GM12878 (cell line): ENCODE results near the gene RBM10. TPM values are rescaled to one million over a fixed set of nuclear protein-coding genes. Genes with fewer than 3 reads are reported as not detected.

ENCODE experiments used
- ATAC-seq: fragments of 200-7000 bp; cut with Tn5 transposase; 3 replicates; pipeline ENCODE4 v1.9.1; 2020; ENCODE audit warnings: mild to moderate bottlenecking, moderate library complexity
- BruUV-seq: library from RNA; stranded (reverse); fragments of 400-500 nt; replicated peaks from 2 replicates; lab custom pipeline; 2021; lab: Mats Ljungman, UMichigan
- CTCF ChIA-PET: fragments of 300-600 bp; sonication (Branson Sonifier 250); formaldehyde crosslinking; extraction: SDS; loops from one replicate; lab custom pipeline; 2021; ENCODE audit warnings: inconsistent platforms; lab: Yijun Ruan, JAX
- POLR2A ChIA-PET: fragments of 350-600 bp; formaldehyde crosslinking; extraction: SDS; loops from one replicate; lab custom pipeline; 2021; ENCODE audit warnings: inconsistent platforms; lab: Charles Lee
- RAD21 ChIA-PET: fragments of 300-600 bp; sonication (Branson Sonifier 250); formaldehyde crosslinking; loops from one replicate; lab custom pipeline; 2023; ENCODE audit warnings: antibody characterized with exemption; ENCODE audit not compliant: unreplicated experiment; lab: Charles Lee
- SMC1A ChIA-PET: fragments of 300-600 bp; sonication (Branson Sonifier 250); formaldehyde crosslinking; loops from one replicate; lab custom pipeline; 2023; ENCODE audit not compliant: unreplicated experiment, uncharacterized antibody; lab: Charles Lee
- DNase-seq: peaks from one replicate; pipeline ENCODE4 v3.0.0-alpha.2; 2011; ENCODE audit warnings: low read depth, low spot score
- FAIRE-seq: peaks from 3 replicates; lab custom pipeline; 2011; peaks lifted over from hg19 to GRCh38; lab: Jason Lieb, UNC
- H2AFZ ChIP-seq: 2 replicates; pipeline ENCODE4 v1.6.0; 2011; ENCODE audit warnings: low read depth, low read length, control low read depth; ENCODE audit not compliant: control insufficient read depth
- H3K27ac ChIP-seq: 2 replicates; pipeline ENCODE4 v1.5.1; 2011; ENCODE audit warnings: control low read depth; ENCODE audit not compliant: control insufficient read depth, insufficient read depth
- H3K27me3 ChIP-seq, 2 experiments: replicated peaks in 1 of 2; 2 replicates each; pipeline versions ENCODE4 v1.6.0 to v1.6.1; 2011; ENCODE audit warnings: low read length in 1 of 2; ENCODE audit not compliant: control insufficient read depth in 2 of 2, insufficient read depth in 2 of 2
- H3K36me3 ChIP-seq, 2 experiments: 2 replicates each; pipeline ENCODE4 v1.5.1; 2011; ENCODE audit warnings: low read length in 1 of 2; ENCODE audit not compliant: control insufficient read depth in 2 of 2, insufficient read depth in 2 of 2
- H3K4me1 ChIP-seq: 2 replicates; pipeline ENCODE4 v1.6.1; 2011; ENCODE audit warnings: mild to moderate bottlenecking, low read length, moderate library complexity, mixed read lengths; ENCODE audit not compliant: control insufficient read depth, insufficient read depth
- H3K4me2 ChIP-seq: 2 replicates; pipeline ENCODE4 v1.6.0; 2011; ENCODE audit warnings: control low read depth; ENCODE audit not compliant: control insufficient read depth, insufficient read depth
- H3K4me3 ChIP-seq: fragments of 200-600 bp; sonication (generic); 2 replicates; pipeline ENCODE4 v1.5.1; 2016
- H3K79me2 ChIP-seq: 2 replicates; pipeline ENCODE4 v1.6.0; 2011; ENCODE audit warnings: low read length; ENCODE audit not compliant: control insufficient read depth, insufficient read depth
- H3K9ac ChIP-seq: 2 replicates; pipeline ENCODE4 v1.8.0; 2011; ENCODE audit warnings: low read length, control low read depth, mixed read lengths; ENCODE audit not compliant: control insufficient read depth, insufficient read depth
- H3K9me3 ChIP-seq: replicated peaks from 3 replicates; pipeline ENCODE4 v1.5.1; 2011; ENCODE audit warnings: mild to moderate bottlenecking, low read length; ENCODE audit not compliant: control insufficient read depth, insufficient read depth
- H4K20me1 ChIP-seq: 2 replicates; pipeline ENCODE4 v1.6.0; 2011; ENCODE audit not compliant: control insufficient read depth, insufficient read depth
- BCLAF1 ChIP-seq: fragments of 450-650 bp; IDR thresholded peaks from 2 replicates; pipeline ENCODE4 v1.6.1; 2017; ENCODE audit warnings: antibody characterized with exemption, mild to moderate bottlenecking, moderate library complexity
- BHLHE40 ChIP-seq, 2 experiments: fragments of 450-650 bp in 1 of 2; IDR thresholded peaks; 2 replicates each; pipeline ENCODE4 v1.6.1; 2011 to 2017; ENCODE audit warnings: low read depth in 2 of 2, borderline replicate concordance in 1 of 2, improper control_type of control experiment in 1 of 2, low read length in 1 of 2, mild to moderate bottlenecking in 1 of 2
- BRCA1 ChIP-seq: IDR thresholded peaks from 2 replicates; pipeline ENCODE4 v1.6.1; 2011; ENCODE audit warnings: low read depth, low read length, improper control_type of control experiment
- CBX5 ChIP-seq: sonication (generic); IDR thresholded peaks from 2 replicates; pipeline ENCODE4 v1.6.1; 2016; ENCODE audit warnings: low read depth, moderate library complexity, mild to moderate bottlenecking, inconsistent platforms
- CHD1 ChIP-seq: IDR thresholded peaks from 2 replicates; pipeline ENCODE4 v1.6.1; 2012; ENCODE audit warnings: low read depth, low read length, improper control_type of control experiment
- CREB1 ChIP-seq: IDR thresholded peaks from 2 replicates; pipeline ENCODE4 v1.6.1; 2012; ENCODE audit warnings: low read depth, mild to moderate bottlenecking, inconsistent platforms
- EGR1 ChIP-seq, 2 experiments: IDR thresholded peaks; 1 replicate in 1 of 2; 2 replicates in 1 of 2; pipeline ENCODE4 v1.6.1; 2011 to 2012; ENCODE audit warnings: low read depth in 2 of 2, low read length in 2 of 2, borderline replicate concordance in 1 of 2, mild to moderate bottlenecking in 1 of 2, moderate library complexity in 1 of 2
- FOXK2 ChIP-seq: fragments of 450-650 bp; IDR thresholded peaks from 2 replicates; pipeline ENCODE4 v1.6.1; 2017; ENCODE audit warnings: mild to moderate bottlenecking, moderate library complexity
- MYB ChIP-seq: fragments of 150-350 bp; IDR thresholded peaks from 2 replicates; pipeline ENCODE4 v1.6.1; 2014; ENCODE audit warnings: mild to moderate bottlenecking, low read depth, low read length, borderline replicate concordance
- NBN ChIP-seq: fragments of 450-650 bp; IDR thresholded peaks from 2 replicates; pipeline ENCODE4 v1.6.1; 2016
- PML ChIP-seq: IDR thresholded peaks from 2 replicates; pipeline ENCODE4 v1.6.1; 2012; ENCODE audit warnings: low read length, inconsistent platforms
- RFX5 ChIP-seq: IDR thresholded peaks from 2 replicates; pipeline ENCODE4 v1.6.1; 2011; ENCODE audit warnings: low read depth, low read length, improper control_type of control experiment
- SREBF1 ChIP-seq: IDR thresholded peaks from 2 replicates; pipeline ENCODE4 v1.6.1; 2012; ENCODE audit warnings: mild to moderate bottlenecking, low read length
- STAT1 ChIP-seq: fragments of 450-650 bp; conservative IDR thresholded peaks from 2 replicates; pipeline ENCODE4 v1.6.1; 2014; ENCODE audit warnings: antibody characterized with exemption, mild to moderate bottlenecking
- TCF12 ChIP-seq: IDR thresholded peaks from 2 replicates; pipeline ENCODE4 v1.6.1; 2011; ENCODE audit warnings: low read depth, mild to moderate bottlenecking, low read length
- ZBTB4 ChIP-seq: fragments of 450-650 bp; formaldehyde crosslinking; IDR thresholded peaks from 2 replicates; pipeline ENCODE4 v1.4.0; 2022; ENCODE audit warnings: mild to moderate bottlenecking, moderate library complexity
- ZNF24 ChIP-seq: fragments of 450-650 bp; IDR thresholded peaks from 2 replicates; pipeline ENCODE4 v1.6.1; 2017; ENCODE audit warnings: antibody characterized with exemption, mild to moderate bottlenecking
- WGBS: methylation state at CpG from one replicate; pipeline ENCODE4 v1.1.6; 2016; ENCODE audit warnings: low lambda C conversion rate; ENCODE audit not compliant: insufficient replicate concordance, insufficient coverage; ENCODE audit errors: missing lambda C conversion rate; 5-methylcytosine and 5-hydroxymethylcytosine counted together
- in situ Hi-C: fragments of 300-500 bp; cut with MboI; formaldehyde crosslinking; loops from 9 replicates; pipeline ENCODE4 v1.14.3; 2018; ENCODE audit warnings: mixed read lengths
- intact Hi-C: fragments of 100-400 bp; cut with micrococcal nuclease; formaldehyde crosslinking; loops from one replicate; pipeline ENCODE4 v1.14.2; 2022; ENCODE audit not compliant: unreplicated experiment
- polyA plus RNA-seq, 11 experiments: library from polyadenylated mRNA; depleted of rRNA in 4 of 11; unstranded in 6 of 11; stranded (reverse) in 5 of 11; fragments of >200 nt; fragmentation: Nextera tagmentation in 4 of 11; fragmentation: Illumina TruSeq in 1 of 11; extraction: Ambion mirVana in 4 of 11; extraction: Trizol in 1 of 11; gene quantifications; 1 replicate in 1 of 11; 2 replicates in 10 of 11; pipeline versions ENCODE4 v1.2.1 to v1.2.3, GENCODE V29; 2011 to 2016; ENCODE audit warnings: inconsistent platforms in 2 of 11, missing spikeins in 2 of 11, low read depth in 1 of 11
- total RNA-seq, 4 experiments: library from RNA; depleted of rRNA in 3 of 4; stranded (reverse); fragments of >200 nt in 3 of 4; fragmentation: Illumina TruSeq in 1 of 4; extraction: Trizol in 1 of 4; gene quantifications; 2 replicates each; pipeline versions ENCODE4 v1.2.1 to v1.2.3, GENCODE V29; 2013 to 2021

RBM10 gene
- total and polyA plus RNA-seq, 10 of the 15 experiments (the other 5 are each of a cell fraction or from before 2014, with no cell fraction given): 1.4 to 60.0 (median 29.8) TPM

GRCh38 chrX:47202877-47203276, 57.9 kb downstream of the RBM10 start:
- ATAC-seq: no peak
- no peak for FAIRE-seq
- no peaks in the 10 kb centered on the region for H3K9me3 ChIP-seq
- no peaks in the 10 kb centered on the region for H3K27me3 ChIP-seq
- H3K4me1 ChIP-seq: no peaks in the 10 kb centered on the region; the same call in 1 of the 2 replicates
- no peak overlapping the region for H3K4me3 ChIP-seq
- no peak overlapping the region for H3K4me2 ChIP-seq
- no peak overlapping the region for H2AFZ ChIP-seq
- H3K36me3 ChIP-seq: peaks cover 52 to 65% of the 10 kb centered on the region in 2 experiments
- TSS peak; percentile 29 for BruUV-seq
- H3K27ac ChIP-seq: no peak overlapping the region
- no peak overlapping the region for H3K9ac ChIP-seq
- intact Hi-C loops: no loop called here
- RAD21 ChIA-PET: no interaction called here
- TF ChIP-seq CBX5: no peak
- TF ChIP-seq PML: no peak
- TF ChIP-seq EGR1 (IDR thresholded peaks at IDR 0.05; ENCODE audit: borderline replicate concordance in 1 of 2, low read depth in 2 of 2, low read length in 2 of 2): no peak
- no peak for TF ChIP-seq BRCA1
- TF ChIP-seq BCLAF1: no peak
- TF ChIP-seq CHD1: no peak
- TF ChIP-seq BHLHE40 (IDR thresholded peaks at IDR 0.05; ENCODE audit: borderline replicate concordance in 1 of 2, low read depth in 2 of 2, low read length in 1 of 2): no peak
- TF ChIP-seq TCF12: no peak
- TF ChIP-seq NBN: no peak
- TF ChIP-seq CREB1: no peak
- TF ChIP-seq MYB: no peak
- no peak for TF ChIP-seq ZBTB4 (CRISPR knock-in tag)
- no peak for TF ChIP-seq ZNF24
- TF ChIP-seq SREBF1: no peak
- TF ChIP-seq RFX5: no peak
- TF ChIP-seq FOXK2: no peak
- TF ChIP-seq STAT1: no peak
- TF ChIP-seq, all 136 proteins: peak for 0
- H3K79me2 ChIP-seq: peaks cover 6% of the 10 kb centered on the region
- ChIA-PET SMC1A (no interaction called here), CTCF (no interaction called here), POLR2A (no interaction called here)
- peaks cover 5% of the 10 kb centered on the region; the same call in 1 of the 2 replicates for H4K20me1 ChIP-seq
- DNase-seq: no peak
- 100% methylated on average over 4 of the region's 4 CpGs for WGBS
- in situ Hi-C loops: loop anchor here (25.0 kb wide), 1 partner anchor 1734 kb away; no protein-coding TSS in a partner anchor
